HL-60 (cell line): Measurements from ENCODE around the gene ZNF865.

Source experiments
- DNase-seq, 2 experiments: peaks; one replicate each; pipeline ENCODE4 v3.0.0-alpha.2; 2010 to 2020; ENCODE audit warnings: low read depth in 1 of 2, low spot score in 1 of 2
- H3K27ac ChIP-seq: fragments of 250-450 bp; sonication (Bioruptor Pico); replicated peaks from 2 replicates; pipeline ENCODE4 v1.5.1; 2020; ENCODE audit warnings: mild to moderate bottlenecking, moderate library complexity
- H3K27me3 ChIP-seq: fragments of 250-450 bp; sonication (Bioruptor Pico); 2 replicates; pipeline ENCODE4 v1.5.1; 2021; ENCODE audit warnings: mild to moderate bottlenecking, moderate library complexity; ENCODE audit not compliant: insufficient read depth, poor library complexity, severe bottlenecking
- H3K4me3 ChIP-seq: replicated peaks from 2 replicates; pipeline ENCODE4 v1.5.1; 2011; ENCODE audit warnings: mild to moderate bottlenecking, control low read depth, low read length; ENCODE audit not compliant: insufficient read depth
- GABPA ChIP-seq: IDR thresholded peaks from 2 replicates; pipeline ENCODE4 v1.6.1; 2012; ENCODE audit warnings: low read depth
- POLR2AphosphoS5 ChIP-seq: IDR thresholded peaks from 2 replicates; pipeline ENCODE4 v1.6.1; 2012; ENCODE audit warnings: low read depth
- SPI1 ChIP-seq: IDR thresholded peaks from 2 replicates; pipeline ENCODE4 v1.6.1; 2012; ENCODE audit warnings: low read depth, mild to moderate bottlenecking, borderline replicate concordance
- TF ChIP-seq, protein P1 (sequence below): IDR thresholded peaks from 2 replicates; pipeline ENCODE4 v1.6.1; 2012; ENCODE audit warnings: low read depth; ENCODE audit not compliant: insufficient replicate concordance
- TF ChIP-seq, protein P2 (sequence below): IDR thresholded peaks from one replicate; pipeline ENCODE4 v1.5.1; 2011; ENCODE audit warnings: low read length, control low read depth, inconsistent platforms; ENCODE audit not compliant: insufficient read depth

Gene ZNF865

DNA sequence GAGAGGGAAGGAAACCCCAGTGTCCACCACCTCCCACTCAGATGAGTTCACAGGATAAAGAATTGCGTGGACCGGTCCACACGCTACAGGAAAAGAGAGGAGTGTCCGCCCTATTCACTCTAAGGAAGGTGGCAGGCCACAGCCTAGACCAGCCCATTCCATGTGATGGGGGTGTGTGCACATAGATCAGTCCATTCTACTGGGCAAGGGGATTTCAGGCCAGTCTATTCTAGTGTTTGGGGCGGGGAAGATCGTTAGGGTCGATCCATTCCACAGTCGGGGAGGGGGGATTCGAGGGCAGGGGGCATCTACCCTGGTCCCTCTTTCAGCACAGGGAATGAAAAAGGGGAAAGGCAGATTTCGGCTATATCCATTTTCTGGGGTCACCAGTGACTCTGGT lies 13.9 kb upstream of the ZNF865 start:
- Histone ChIP-seq H3K4me3 (no peak overlapping the region), H3K27ac (no peak overlapping the region), H3K27me3 (peaks cover 4% of the 10 kb centered on the region)
- no peak for DNase-seq
- TF ChIP-seq SPI1: no peak
- TF ChIP-seq, protein P1, sequence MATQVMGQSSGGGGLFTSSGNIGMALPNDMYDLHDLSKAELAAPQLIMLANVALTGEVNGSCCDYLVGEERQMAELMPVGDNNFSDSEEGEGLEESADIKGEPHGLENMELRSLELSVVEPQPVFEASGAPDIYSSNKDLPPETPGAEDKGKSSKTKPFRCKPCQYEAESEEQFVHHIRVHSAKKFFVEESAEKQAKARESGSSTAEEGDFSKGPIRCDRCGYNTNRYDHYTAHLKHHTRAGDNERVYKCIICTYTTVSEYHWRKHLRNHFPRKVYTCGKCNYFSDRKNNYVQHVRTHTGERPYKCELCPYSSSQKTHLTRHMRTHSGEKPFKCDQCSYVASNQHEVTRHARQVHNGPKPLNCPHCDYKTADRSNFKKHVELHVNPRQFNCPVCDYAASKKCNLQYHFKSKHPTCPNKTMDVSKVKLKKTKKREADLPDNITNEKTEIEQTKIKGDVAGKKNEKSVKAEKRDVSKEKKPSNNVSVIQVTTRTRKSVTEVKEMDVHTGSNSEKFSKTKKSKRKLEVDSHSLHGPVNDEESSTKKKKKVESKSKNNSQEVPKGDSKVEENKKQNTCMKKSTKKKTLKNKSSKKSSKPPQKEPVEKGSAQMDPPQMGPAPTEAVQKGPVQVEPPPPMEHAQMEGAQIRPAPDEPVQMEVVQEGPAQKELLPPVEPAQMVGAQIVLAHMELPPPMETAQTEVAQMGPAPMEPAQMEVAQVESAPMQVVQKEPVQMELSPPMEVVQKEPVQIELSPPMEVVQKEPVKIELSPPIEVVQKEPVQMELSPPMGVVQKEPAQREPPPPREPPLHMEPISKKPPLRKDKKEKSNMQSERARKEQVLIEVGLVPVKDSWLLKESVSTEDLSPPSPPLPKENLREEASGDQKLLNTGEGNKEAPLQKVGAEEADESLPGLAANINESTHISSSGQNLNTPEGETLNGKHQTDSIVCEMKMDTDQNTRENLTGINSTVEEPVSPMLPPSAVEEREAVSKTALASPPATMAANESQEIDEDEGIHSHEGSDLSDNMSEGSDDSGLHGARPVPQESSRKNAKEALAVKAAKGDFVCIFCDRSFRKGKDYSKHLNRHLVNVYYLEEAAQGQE: no peak
- TF ChIP-seq POLR2AphosphoS5: no peak
- no peak for TF ChIP-seq GABPA
- TF ChIP-seq, protein P2, sequence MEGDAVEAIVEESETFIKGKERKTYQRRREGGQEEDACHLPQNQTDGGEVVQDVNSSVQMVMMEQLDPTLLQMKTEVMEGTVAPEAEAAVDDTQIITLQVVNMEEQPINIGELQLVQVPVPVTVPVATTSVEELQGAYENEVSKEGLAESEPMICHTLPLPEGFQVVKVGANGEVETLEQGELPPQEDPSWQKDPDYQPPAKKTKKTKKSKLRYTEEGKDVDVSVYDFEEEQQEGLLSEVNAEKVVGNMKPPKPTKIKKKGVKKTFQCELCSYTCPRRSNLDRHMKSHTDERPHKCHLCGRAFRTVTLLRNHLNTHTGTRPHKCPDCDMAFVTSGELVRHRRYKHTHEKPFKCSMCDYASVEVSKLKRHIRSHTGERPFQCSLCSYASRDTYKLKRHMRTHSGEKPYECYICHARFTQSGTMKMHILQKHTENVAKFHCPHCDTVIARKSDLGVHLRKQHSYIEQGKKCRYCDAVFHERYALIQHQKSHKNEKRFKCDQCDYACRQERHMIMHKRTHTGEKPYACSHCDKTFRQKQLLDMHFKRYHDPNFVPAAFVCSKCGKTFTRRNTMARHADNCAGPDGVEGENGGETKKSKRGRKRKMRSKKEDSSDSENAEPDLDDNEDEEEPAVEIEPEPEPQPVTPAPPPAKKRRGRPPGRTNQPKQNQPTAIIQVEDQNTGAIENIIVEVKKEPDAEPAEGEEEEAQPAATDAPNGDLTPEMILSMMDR: no peak

DNA sequence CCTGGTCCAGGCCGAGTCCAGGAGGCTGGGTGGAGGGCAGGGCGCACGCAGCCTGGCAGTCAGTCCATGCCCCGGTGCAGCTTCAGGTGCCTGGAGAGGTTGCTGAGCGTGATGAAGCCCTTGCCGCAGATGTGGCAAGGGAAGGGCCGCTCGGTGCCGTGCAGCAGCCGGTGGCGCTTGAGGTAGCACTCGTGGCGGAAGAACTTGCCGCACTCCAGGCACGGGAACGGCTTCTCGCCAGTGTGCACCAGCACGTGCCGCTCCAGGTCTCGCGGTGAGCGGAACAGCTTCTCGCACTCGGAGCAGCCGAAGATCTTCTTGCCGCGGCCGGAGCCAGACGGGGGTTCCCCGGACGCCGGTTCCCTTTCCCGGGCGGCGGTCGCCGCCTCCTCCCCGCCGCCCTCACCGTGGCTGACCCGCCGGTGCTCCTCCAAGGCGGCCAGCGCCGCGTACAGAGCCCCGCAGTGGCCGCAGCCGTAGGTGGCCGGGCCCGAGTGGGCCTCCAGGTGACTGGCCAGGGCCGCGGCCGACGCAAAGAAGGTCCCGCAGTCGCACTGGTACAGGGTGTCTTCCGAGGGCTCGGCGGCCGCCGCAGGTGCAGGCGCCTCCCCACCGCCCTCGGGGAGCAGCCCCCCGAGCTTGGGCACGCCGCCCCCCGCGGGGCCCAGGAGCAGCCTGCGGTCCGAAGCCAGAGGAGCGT lies 12.9 kb upstream of the ZNF865 start:
- TF ChIP-seq GABPA (no peak), POLR2AphosphoS5 (no peak), SPI1 (no peak)
- TF ChIP-seq, protein P1: no peak
- TF ChIP-seq, protein P2: no peak
- no peak for DNase-seq
- Histone ChIP-seq H3K27me3 (no peaks in the 10 kb centered on the region), H3K27ac (no peak overlapping the region), H3K4me3 (no peak overlapping the region)

DNA sequence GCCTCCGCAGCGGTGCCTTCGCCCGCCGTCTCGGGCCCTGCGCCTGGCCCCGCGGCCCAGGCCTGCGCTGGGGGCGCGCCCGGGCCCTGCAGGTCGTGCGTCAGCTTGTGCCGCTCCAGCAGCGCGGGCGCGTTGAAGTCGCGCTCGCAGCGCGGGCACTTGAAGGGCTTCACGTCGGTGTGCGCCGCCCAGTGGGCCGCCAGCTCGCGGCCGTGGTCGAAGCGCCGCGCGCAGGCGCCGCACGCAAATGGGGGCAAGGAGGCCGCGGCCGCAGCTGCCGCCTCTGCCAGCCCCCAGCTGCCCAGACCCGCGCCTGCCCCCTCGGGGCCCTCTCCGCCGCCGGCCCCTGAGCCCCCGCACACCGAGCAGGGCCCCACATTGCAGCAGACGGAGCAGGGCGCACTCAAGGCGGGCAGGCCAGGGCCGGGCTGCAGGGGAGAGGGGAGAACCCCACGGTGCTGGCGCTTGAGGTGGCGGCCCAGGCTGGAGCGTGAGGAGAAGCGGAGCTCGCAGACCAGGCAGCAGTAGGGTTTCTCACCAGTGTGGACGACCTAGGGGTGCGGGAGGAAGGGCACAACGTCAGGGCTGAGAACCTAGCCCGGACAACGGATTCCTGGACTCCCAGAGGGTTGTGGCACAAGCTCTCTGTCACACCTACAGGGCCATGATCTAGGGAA lies 12.2 kb upstream of the ZNF865 start:
- TF ChIP-seq, protein P2: no peak
- TF ChIP-seq GABPA (no peak), SPI1 (no peak), POLR2AphosphoS5 (no peak)
- TF ChIP-seq, protein P1: no peak
- no peak overlapping the region for H3K4me3 ChIP-seq
- no peak for DNase-seq

More for the DNA sequence above, 12.2 kb upstream of the ZNF865 start:
- Histone ChIP-seq H3K27ac (no peak overlapping the region), H3K27me3 (no peaks in the 10 kb centered on the region)
